A549 (cell line): ENCODE data around the gene STX12.

ENCODE experiments used
- EP300 ChIP-seq, 2 experiments: fragments of >200 bp; sonication (Bioruptor Twin); formaldehyde crosslinking; IDR thresholded peaks; 2 replicates in 1 of 2; 3 replicates in 1 of 2; pipeline ENCODE4 v1.6.1; 2016 to 2017
- MAFK ChIP-seq: fragments of 450-650 bp; IDR thresholded peaks from 2 replicates; pipeline ENCODE4 v1.6.1; 2014; ENCODE audit not compliant: partially characterized antibody
- TF ChIP-seq, protein P1 (sequence below): fragments of >200 bp; sonication (Bioruptor Twin); formaldehyde crosslinking; IDR thresholded peaks from 3 replicates; pipeline ENCODE4 v1.5.1; 2016
- TF ChIP-seq, protein P2 (sequence below): fragments of 150-350 bp; IDR thresholded peaks from 2 replicates; pipeline ENCODE4 v1.6.1; 2014; ENCODE audit warnings: low read depth, mild to moderate bottlenecking, low read length

DNA sequence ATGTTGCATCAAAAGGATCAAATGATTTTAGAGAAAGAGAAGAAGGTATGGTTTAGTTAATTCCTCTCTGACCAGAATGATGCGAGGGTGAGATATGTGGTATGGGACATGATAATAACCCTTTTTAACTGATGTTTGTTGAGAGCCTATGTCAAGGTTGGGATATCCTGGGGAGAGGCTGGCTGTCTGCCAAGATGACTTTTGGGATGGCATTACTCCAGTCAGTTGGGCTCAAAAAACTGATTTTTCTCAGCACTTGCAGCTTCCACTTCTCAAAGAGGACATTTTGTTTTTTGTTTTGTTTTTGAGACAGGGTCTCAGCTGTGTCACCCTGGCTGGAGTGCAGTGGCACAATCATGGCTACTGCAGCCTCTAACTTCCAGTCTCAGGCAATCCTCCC is 17.7 kb upstream of the STX12 start:
- TF ChIP-seq MAFK (no peak), EP300 (IDR thresholded peaks at IDR 0.05) (no peak)
- TF ChIP-seq, protein P1, sequence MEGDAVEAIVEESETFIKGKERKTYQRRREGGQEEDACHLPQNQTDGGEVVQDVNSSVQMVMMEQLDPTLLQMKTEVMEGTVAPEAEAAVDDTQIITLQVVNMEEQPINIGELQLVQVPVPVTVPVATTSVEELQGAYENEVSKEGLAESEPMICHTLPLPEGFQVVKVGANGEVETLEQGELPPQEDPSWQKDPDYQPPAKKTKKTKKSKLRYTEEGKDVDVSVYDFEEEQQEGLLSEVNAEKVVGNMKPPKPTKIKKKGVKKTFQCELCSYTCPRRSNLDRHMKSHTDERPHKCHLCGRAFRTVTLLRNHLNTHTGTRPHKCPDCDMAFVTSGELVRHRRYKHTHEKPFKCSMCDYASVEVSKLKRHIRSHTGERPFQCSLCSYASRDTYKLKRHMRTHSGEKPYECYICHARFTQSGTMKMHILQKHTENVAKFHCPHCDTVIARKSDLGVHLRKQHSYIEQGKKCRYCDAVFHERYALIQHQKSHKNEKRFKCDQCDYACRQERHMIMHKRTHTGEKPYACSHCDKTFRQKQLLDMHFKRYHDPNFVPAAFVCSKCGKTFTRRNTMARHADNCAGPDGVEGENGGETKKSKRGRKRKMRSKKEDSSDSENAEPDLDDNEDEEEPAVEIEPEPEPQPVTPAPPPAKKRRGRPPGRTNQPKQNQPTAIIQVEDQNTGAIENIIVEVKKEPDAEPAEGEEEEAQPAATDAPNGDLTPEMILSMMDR, result no peak
- TF ChIP-seq, protein P2, sequence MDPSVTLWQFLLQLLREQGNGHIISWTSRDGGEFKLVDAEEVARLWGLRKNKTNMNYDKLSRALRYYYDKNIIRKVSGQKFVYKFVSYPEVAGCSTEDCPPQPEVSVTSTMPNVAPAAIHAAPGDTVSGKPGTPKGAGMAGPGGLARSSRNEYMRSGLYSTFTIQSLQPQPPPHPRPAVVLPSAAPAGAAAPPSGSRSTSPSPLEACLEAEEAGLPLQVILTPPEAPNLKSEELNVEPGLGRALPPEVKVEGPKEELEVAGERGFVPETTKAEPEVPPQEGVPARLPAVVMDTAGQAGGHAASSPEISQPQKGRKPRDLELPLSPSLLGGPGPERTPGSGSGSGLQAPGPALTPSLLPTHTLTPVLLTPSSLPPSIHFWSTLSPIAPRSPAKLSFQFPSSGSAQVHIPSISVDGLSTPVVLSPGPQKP, result no peak
